GM19452 (cell line): ENCODE results near the gene PEX7.
"Not testable (repeated sequence)": the region's sequence is repeated elsewhere in the genome, so short reads cannot be mapped to it uniquely, and the experiment has no call there.

Experiments
- ATAC-seq: cut with Tn5 transposase; IDR thresholded peaks from one replicate; pipeline ENCODE4 v1.9.1; 2021; ENCODE audit not compliant: unreplicated experiment

The PEX7 gene

DNA sequence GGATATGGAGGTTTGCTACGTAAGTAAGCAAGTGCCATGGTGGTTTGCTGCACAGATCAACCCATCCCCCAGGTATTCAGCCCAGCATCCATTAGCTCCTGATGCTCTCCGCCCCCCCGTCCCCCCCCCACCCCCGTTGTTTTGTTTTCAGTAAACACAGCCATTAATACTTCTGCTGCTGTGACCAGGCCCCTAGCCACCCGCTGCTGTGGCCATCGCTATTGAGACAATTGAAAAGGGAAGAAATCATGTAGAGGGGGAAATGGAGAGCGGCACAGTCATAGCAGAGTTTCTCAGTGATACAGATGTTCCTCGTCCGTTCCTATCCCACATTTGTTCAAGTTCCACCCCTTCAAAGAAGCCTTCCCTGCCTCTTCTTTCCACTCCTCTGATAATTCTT, 124.6 kb downstream of the PEX7 start:
- no peak for ATAC-seq

- ATAC-seq: not testable (repeated sequence)
These were observed 127.6 kb downstream of the PEX7 start for GRCh38 chr6:136949957-136950356.

DNA sequence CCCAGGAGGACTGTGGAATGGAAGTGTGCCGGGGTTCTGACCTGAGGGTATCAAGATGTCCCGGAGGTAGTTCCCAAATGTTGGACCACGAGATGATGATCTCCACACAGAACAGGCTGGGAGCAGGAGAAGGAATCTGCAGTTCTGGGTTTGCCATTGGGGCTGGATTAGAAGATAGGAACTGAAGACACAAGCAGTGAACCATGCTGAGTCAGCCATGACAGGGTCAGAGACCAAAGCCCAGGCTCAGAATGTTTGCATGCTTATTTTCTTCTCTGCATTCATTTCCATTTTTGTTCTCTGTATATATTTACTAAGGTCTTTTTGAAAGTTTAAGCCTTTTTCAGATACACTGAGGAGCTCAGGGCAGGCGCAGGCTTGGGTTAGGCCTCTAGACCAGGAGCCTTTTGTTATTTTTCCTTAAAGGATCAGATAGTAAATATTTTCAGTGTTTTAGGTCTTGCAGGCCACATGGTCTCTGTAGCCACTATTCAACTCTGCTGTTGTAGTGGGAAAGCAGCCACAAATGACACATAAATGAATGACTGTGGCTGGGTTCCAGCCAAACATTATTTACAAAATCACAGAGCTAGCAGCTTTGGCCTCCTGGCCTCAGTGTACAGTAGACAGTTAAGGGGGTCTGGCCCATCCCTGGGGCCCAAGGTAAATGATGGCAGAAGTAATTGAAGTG, 128.2 kb downstream of the PEX7 start:
- no peak for ATAC-seq

GRCh38 chr6:136952714-136953260, 130.4 kb downstream of the PEX7 start:
- no peak for ATAC-seq

DNA sequence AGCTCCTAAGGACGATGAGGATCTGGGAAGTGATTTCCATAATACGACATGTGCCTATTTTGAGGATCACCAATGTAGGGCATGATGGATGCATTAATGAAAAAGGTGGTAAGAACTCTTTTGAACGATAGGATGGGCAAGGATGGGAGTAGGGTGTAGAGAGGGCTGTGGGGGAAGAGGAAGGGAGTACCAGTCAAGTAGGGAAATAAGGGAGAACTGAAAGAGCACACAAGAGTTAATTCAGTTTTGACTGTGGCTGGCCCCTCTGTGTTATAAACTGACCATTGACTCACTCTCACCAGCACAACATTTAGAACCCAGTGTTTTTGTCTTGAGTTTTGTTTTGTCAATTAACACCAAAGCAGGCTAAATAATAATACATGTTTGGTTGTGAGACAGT, 132.7 kb downstream of the PEX7 start:
- no peak for ATAC-seq

- ATAC-seq: no peak
These were observed 134.5 kb downstream of the PEX7 start for GRCh38 chr6:136956590-136957544.

DNA sequence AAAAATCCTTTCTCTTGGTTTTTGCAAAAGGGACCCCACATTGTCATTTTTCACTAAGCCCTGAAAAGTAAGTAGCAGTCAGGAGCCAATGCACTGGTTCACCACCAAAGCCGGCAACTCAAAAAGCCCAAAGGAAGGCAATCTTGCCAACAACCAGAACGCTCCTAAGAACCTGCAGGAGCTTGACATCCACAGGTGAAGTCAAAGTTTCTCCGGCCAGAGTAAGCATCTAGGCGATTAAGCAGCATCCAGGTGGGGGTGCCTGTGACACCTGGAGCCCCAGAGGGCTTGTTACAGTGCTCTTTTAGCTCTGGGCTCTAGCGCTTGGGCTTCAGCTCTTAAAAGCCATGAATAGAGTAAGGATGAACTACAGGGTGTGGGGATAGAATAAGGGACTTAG, 135.8 kb downstream of the PEX7 start:
- ATAC-seq: no peak

DNA sequence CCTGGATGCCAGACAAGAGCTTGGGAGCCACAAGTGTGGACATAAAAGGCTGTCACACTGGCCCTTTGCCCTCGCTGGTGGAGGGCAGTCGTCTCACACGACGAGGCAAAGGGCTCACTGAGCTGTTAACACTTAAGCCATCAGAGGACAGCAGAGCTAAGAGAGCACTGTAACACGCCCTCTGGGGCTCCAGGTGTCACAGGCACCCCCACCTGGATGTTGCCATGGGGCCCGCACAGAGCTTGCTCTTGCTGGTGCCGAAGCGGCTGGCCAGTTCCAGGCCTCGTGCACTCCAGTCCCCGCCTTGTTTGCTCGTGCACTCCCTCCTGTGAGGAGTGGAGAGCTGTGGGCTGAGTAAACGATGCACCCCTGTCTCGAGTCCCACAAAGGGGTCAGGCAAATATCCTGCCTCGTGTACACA, 137.1 kb downstream of the PEX7 start:
- no peak for ATAC-seq

DNA sequence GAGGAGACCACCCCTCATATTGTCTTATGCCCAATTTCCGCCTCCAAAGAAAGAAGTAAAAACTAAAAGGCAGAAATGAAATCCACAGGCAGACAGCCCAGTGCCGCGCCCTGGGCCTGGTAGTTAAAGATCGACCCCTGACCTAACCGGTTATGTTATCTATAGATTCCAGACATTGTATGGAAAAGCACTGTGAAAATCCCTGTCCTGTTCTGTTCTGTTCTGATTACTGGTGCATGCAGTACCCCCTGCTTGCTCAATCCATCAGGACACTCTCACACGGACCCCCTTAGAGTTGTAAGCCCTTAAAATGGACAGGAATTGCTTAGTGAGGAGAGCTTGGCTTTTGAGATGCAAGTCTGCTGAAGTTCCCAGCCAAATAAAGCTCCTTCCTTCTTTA, 137.5 kb downstream of the PEX7 start:
- ATAC-seq: not testable (repeated sequence)

- ATAC-seq: no peak
These were observed 138.4 kb downstream of the PEX7 start for GRCh38 chr6:136960781-136961180.

GRCh38 chr6:136961848-136962247, 139.5 kb downstream of the PEX7 start:
- ATAC-seq: no peak

- ATAC-seq: no peak
These were observed 140.3 kb downstream of the PEX7 start for GRCh38 chr6:136962661-136963060.

DNA sequence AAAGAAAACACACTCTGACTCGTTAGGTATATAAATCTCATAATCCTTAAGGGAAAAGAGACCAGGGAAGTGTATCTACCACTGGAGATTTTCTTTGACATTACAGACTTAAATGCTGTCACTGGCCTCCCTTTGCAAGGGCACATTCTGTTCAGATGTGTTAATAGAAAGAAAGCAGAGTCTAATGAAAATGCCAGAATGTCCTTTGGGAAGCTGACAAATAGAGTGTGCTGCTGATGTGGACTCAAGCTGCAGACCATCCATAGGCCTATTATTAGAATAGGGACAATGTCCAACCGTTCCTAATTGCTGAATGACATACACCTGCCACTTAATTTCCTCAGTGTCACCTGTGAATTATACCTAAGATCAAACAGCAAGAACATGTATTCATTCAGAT, 140.9 kb downstream of the PEX7 start:
- ATAC-seq: no peak
